SU-DHL-6 (cell line): ENCODE results near the gene EPHA4.

Source experiments
- EZH2phosphoT487 ChIP-seq: fragments of 200-600 bp; sonication (generic), shearing (Covaris generic); conservative IDR thresholded peaks from 2 replicates; pipeline ENCODE4 v1.6.1; 2018; ENCODE audit warnings: mild to moderate bottlenecking, antibody characterized with exemption, low read length, moderate library complexity, mixed read lengths
- TF ChIP-seq, protein P1 (sequence below): fragments of 200-600 bp; sonication (generic); IDR thresholded peaks from one replicate; pipeline ENCODE4 v1.5.1; 2017; ENCODE audit warnings: antibody characterized with exemption, mild to moderate bottlenecking, low read length, moderate library complexity; ENCODE audit not compliant: insufficient read depth, poor library complexity, severe bottlenecking

DNA sequence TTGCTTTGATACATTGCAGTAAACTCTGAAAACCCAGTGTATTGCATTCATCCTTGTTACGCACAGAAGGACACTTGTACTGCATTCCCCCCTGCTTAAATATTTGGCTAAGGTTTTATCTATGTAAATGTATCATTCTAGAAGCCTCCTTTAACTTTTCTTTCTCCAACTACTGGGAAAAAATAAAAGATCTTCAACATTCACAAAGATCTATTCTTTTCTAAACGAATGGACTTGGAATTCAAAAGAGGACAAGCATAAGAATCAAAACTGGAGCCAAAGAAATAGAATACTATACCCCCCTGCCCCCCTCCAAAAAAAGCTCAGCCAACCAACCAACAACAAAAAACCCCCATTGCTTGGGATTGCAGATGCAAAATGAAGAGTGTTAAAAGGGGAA lies 136.9 kb downstream of the EPHA4 start:
- TF ChIP-seq, protein P1, sequence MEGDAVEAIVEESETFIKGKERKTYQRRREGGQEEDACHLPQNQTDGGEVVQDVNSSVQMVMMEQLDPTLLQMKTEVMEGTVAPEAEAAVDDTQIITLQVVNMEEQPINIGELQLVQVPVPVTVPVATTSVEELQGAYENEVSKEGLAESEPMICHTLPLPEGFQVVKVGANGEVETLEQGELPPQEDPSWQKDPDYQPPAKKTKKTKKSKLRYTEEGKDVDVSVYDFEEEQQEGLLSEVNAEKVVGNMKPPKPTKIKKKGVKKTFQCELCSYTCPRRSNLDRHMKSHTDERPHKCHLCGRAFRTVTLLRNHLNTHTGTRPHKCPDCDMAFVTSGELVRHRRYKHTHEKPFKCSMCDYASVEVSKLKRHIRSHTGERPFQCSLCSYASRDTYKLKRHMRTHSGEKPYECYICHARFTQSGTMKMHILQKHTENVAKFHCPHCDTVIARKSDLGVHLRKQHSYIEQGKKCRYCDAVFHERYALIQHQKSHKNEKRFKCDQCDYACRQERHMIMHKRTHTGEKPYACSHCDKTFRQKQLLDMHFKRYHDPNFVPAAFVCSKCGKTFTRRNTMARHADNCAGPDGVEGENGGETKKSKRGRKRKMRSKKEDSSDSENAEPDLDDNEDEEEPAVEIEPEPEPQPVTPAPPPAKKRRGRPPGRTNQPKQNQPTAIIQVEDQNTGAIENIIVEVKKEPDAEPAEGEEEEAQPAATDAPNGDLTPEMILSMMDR: no peak
- TF ChIP-seq EZH2phosphoT487: no peak
